ENCODE measurements around the gene DUSP9.

Gene DUSP9, protein sequence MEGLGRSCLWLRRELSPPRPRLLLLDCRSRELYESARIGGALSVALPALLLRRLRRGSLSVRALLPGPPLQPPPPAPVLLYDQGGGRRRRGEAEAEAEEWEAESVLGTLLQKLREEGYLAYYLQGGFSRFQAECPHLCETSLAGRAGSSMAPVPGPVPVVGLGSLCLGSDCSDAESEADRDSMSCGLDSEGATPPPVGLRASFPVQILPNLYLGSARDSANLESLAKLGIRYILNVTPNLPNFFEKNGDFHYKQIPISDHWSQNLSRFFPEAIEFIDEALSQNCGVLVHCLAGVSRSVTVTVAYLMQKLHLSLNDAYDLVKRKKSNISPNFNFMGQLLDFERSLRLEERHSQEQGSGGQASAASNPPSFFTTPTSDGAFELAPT

DNA sequence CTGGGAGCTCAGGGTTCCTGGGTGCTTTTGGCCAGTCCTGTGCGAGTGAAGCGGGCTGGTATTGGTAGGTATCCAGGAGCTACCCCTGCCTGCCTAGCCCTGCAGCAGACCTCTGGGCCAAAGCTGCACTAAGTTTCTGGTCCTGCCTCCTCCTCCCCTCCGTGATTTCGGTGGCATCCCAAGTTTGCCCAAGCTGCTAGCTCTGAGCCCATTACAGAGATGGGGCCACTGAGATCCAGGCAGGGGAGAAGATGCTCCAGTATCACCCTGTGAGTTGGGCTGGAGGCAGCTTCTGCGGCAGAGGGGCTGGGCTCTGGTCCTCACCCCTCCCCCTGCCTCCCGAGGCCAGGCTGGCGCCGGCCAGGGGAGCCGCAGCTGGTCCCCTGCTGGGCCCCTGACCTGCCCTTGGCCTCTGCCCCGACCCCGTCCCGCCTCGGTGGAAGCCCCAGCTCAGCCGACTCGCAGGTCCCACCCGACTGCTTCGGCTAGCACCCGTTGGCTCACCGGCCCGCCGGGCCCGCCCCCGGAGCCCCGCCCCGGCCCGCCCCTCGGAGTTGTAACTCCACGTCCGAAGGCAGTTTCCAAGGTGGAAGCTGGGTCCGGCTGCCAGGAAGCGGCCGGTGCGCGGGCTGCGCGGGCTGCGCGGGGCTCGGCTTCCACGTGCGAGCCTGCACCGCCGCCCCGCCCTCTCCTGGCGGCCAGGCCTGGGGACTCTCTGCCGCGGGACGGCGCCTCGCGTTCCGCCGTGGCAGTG is at the start of gene DUSP9:
Gene DUSP9, plus strand, starts transcription at position 584 of the 754 bp plus-strand sequence. CDS start 751 bp downstream, outside the sequence.
- Histone ChIP-seq H3K4me3 (ENCODE audit: low read length in 2 of 2) (no peak within 1 kb of the TSS), H3K9me3 (ENCODE audit: control insufficient read depth in 2 of 2, low read length in 2 of 2) (no peaks in the 10 kb centered on the region), H3K9ac (ENCODE audit: low read depth in 1 of 2, low read length in 2 of 2) (no peak within 1 kb of the TSS), H3K4me1 (ENCODE audit: control insufficient read depth in 2 of 2, insufficient read depth in 2 of 2, low read length in 2 of 2) (peaks cover 0 to 4% of the 10 kb centered on the region in 2 donors), H3K27ac (ENCODE audit: low read depth in 2 of 2, low read length in 2 of 2) (no peak within 1 kb of the TSS), H3K36me3 (ENCODE audit: control insufficient read depth in 2 of 2, insufficient read depth in 2 of 2, low read length in 2 of 2) (no peaks in the 10 kb centered on the region), H3K27me3 (ENCODE audit: control insufficient read depth in 2 of 2, insufficient read depth in 2 of 2, low read length in 2 of 2) (peaks cover 24 to 36% of the 10 kb centered on the region in 2 donors)

DNA sequence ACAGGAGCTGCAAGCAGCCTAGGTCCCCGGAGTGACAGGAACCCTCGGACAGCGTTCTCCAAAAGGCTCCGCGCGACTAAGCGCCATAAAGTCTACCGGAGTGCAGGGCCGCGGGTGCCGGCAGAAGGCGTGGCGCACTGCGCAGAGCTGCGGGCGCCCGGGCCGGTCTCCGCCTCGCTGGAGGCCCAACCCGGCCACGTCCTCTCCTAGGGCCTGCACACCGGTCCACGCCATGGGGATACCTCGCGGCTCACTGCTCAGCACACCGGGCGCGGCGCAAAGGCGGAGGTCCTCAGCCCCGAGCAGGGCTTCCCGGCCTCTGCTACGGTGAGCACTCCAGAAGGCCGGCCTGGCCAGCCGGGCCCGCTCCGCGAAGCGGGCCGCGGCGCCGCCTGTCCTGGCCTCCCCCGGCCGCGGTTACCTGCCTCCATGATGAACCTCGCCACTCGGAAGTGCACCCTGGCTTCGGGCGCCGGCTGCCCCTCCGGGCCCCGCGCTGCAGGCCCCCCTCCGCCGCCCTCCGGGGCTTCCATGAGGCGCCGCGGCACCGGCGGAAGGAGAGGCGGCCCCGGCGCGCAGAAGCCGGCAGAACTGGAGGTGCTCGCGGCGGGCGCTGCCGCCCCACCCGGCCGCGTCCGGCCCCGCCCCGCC is 48.3 kb upstream of the DUSP9 start, which contains the start of gene CCNQ:
Gene CCNQ, minus strand, starts transcription at position 599 of the 651 bp plus-strand sequence. Its CDS starts 66 bp downstream, at position 533.
- Histone ChIP-seq H3K36me3 (ENCODE audit: control insufficient read depth in 2 of 2, insufficient read depth in 2 of 2, low read length in 2 of 2) (peaks cover 0 to 3% of the 10 kb centered on the region in 2 donors), H3K27me3 (ENCODE audit: control insufficient read depth in 2 of 2, insufficient read depth in 2 of 2, low read length in 2 of 2) (peaks cover 2% of the 10 kb centered on the region in 2 donors), H3K9me3 (ENCODE audit: control insufficient read depth in 2 of 2, low read length in 2 of 2) (no peaks in the 10 kb centered on the region), H3K4me1 (ENCODE audit: control insufficient read depth in 2 of 2, insufficient read depth in 2 of 2, low read length in 2 of 2) (peaks cover 0 to 5% of the 10 kb centered on the region in 2 donors), H3K9ac (ENCODE audit: low read depth in 1 of 2, low read length in 2 of 2) (peak within 1 kb of the TSS; percentile 57 to 73), H3K4me3 (ENCODE audit: low read length in 2 of 2) (peak within 1 kb of the TSS; percentile 72 to 85), H3K27ac (ENCODE audit: low read depth in 2 of 2, low read length in 2 of 2) (peak within 1 kb of the TSS; percentile 45 to 65)

DNA sequence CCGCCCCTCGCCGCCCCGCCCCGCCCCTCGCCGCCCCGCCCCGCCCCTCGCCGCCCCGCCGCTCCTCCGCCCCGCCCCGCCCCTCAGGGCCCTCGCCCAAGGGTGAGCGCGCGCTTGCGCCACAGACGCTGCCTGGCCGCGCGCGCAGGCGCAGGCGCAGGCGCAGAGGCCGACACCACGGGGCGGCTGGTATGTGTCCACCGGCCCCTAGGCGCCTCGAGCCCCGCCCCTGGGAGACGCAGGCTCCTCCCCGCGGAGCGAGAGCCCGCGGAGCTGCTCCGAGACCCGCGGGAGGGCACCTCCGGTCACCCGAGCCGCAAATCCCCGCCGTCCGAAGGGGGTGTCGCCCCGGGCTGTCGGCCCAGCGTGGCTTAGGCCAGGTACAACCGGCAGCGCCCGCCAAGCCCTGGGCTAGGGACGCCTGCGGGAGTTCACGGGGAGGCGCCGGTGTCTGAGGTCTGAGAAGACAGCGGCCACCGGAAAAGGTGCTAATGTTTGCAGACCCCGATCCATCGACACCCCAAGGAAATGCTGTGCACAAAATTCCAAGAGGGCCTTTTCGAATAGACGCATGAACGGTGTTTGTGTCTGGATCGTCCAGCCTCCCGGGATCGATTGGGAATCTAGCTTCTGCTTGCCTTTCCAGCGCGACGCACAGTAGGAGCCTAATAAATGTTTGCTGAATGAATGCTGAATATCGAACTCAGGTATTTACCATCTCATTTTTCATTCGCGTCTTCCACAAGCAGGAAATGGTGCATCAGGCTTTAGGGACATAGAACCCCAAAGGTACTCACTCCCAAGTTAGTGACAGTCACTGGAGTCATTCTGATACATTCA is 47.6 kb upstream of the DUSP9 start:
- H3K4me1 ChIP-seq (ENCODE audit: control insufficient read depth in 2 of 2, insufficient read depth in 2 of 2, low read length in 2 of 2), result peaks cover 0 to 5% of the 10 kb centered on the region in 2 donors
- H3K9me3 ChIP-seq (ENCODE audit: control insufficient read depth in 2 of 2, low read length in 2 of 2), result no peaks in the 10 kb centered on the region
- no peaks in the 10 kb centered on the region for H3K36me3 ChIP-seq (ENCODE audit: control insufficient read depth in 2 of 2, insufficient read depth in 2 of 2, low read length in 2 of 2)
- peaks cover 2% of the 10 kb centered on the region in 2 donors for H3K27me3 ChIP-seq (ENCODE audit: control insufficient read depth in 2 of 2, insufficient read depth in 2 of 2, low read length in 2 of 2)
- peak overlapping the region; percentile 57 to 64 for H3K9ac ChIP-seq (ENCODE audit: low read depth in 1 of 2, low read length in 2 of 2)
- H3K4me3 ChIP-seq (ENCODE audit: low read length in 2 of 2), result peak overlapping the region; percentile 72 to 85
- H3K27ac ChIP-seq (ENCODE audit: low read depth in 2 of 2, low read length in 2 of 2), result peak overlapping the region; percentile 45 to 56

DNA sequence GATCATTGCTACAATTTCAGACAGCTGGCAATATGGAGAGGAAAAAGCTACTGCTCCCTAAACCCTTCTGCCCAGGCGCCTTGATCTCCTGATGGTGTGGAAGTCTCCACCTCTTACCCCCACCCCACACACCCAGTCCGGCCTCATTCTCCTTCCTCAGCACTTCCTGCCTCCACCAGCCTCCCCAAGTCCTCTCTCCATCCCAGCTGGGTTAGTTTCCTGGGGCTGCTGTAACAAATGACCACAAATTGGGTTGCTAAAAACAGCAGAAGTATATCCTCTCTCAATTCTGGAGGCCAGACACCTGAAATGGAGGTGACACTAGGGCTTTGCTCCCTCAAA is 47.0 kb upstream of the DUSP9 start:
- Histone ChIP-seq H3K9ac (ENCODE audit: low read depth in 1 of 2, low read length in 2 of 2) (peak overlapping the region; percentile 57 to 64), H3K27me3 (ENCODE audit: control insufficient read depth in 2 of 2, insufficient read depth in 2 of 2, low read length in 2 of 2) (peaks cover 2% of the 10 kb centered on the region in 2 donors), H3K9me3 (ENCODE audit: control insufficient read depth in 2 of 2, low read length in 2 of 2) (no peaks in the 10 kb centered on the region), H3K27ac (ENCODE audit: low read depth in 2 of 2, low read length in 2 of 2) (no peak overlapping the region), H3K36me3 (ENCODE audit: control insufficient read depth in 2 of 2, insufficient read depth in 2 of 2, low read length in 2 of 2) (no peaks in the 10 kb centered on the region), H3K4me1 (ENCODE audit: control insufficient read depth in 2 of 2, insufficient read depth in 2 of 2, low read length in 2 of 2) (peaks cover 0 to 5% of the 10 kb centered on the region in 2 donors), H3K4me3 (ENCODE audit: low read length in 2 of 2) (peak overlapping the region; percentile 72 to 85)

DNA sequence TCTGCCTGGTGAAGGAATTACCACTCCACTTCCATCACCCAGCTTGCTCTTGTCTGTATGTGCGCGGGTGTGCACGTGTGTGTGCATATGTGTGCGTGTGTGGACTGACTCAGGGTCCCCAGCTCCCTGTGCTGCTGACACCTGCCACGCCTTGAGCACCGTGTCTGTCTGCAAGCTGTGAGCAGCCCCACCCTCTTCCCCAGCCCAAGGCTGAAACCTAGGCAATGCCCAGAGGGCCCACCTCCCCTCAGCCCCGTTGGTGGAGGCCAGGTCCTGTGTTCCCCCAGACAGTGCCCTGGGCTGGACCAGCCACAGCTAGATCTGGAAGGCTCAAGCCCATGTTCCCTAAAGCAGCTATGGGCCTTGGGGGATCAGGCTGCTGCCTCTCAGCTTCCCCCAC is 46.1 kb upstream of the DUSP9 start:
- no peak overlapping the region for H3K9ac ChIP-seq (ENCODE audit: low read depth in 1 of 2, low read length in 2 of 2)

DNA sequence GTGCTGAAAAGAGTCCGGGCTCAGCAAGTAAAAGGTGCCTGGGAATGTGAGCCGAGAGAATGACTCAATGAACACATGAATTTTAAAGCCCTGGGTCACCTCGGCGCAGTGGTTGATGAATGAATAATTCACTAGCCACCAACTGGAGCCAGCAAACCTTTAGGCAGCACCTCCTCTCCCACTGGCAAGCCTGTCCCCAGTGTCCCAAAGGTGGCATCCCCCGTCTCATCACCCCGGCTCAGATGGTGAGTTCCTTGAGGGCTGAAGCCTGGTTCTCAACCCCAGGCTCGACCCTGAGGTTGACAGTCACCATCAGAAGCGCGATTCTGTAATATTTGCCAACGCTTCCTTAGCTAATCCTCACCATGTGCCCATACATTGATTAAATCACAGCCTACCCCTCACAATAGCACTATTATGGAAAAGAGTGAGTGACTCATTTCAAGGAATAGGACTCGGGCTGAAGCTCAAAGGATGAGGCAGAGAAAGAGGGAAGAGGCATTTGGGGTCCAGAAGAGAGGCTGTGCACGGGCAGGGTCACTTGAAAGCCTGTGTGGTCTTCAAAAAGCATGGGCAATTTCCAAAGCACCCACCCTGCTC is 45.4 kb upstream of the DUSP9 start:
- Histone ChIP-seq H3K27me3 (ENCODE audit: control insufficient read depth in 2 of 2, insufficient read depth in 2 of 2, low read length in 2 of 2) (peaks cover 2% of the 10 kb centered on the region in 2 donors), H3K9ac (ENCODE audit: low read depth in 1 of 2, low read length in 2 of 2) (no peak overlapping the region), H3K27ac (ENCODE audit: low read depth in 2 of 2, low read length in 2 of 2) (no peak overlapping the region), H3K4me1 (ENCODE audit: control insufficient read depth in 2 of 2, insufficient read depth in 2 of 2, low read length in 2 of 2) (peaks cover 0 to 5% of the 10 kb centered on the region in 2 donors), H3K36me3 (ENCODE audit: control insufficient read depth in 2 of 2, insufficient read depth in 2 of 2, low read length in 2 of 2) (no peaks in the 10 kb centered on the region), H3K4me3 (ENCODE audit: low read length in 2 of 2) (no peak overlapping the region), H3K9me3 (ENCODE audit: control insufficient read depth in 2 of 2, low read length in 2 of 2) (no peaks in the 10 kb centered on the region)

More for the DNA sequence above, 46.1 kb upstream of the DUSP9 start:
- Histone ChIP-seq H3K4me1 (ENCODE audit: control insufficient read depth in 2 of 2, insufficient read depth in 2 of 2, low read length in 2 of 2) (peaks cover 0 to 5% of the 10 kb centered on the region in 2 donors), H3K27me3 (ENCODE audit: control insufficient read depth in 2 of 2, insufficient read depth in 2 of 2, low read length in 2 of 2) (peaks cover 2% of the 10 kb centered on the region in 2 donors), H3K4me3 (ENCODE audit: low read length in 2 of 2) (no peak overlapping the region), H3K27ac (ENCODE audit: low read depth in 2 of 2, low read length in 2 of 2) (no peak overlapping the region), H3K9me3 (ENCODE audit: control insufficient read depth in 2 of 2, low read length in 2 of 2) (no peaks in the 10 kb centered on the region), H3K36me3 (ENCODE audit: control insufficient read depth in 2 of 2, insufficient read depth in 2 of 2, low read length in 2 of 2) (no peaks in the 10 kb centered on the region)

DNA sequence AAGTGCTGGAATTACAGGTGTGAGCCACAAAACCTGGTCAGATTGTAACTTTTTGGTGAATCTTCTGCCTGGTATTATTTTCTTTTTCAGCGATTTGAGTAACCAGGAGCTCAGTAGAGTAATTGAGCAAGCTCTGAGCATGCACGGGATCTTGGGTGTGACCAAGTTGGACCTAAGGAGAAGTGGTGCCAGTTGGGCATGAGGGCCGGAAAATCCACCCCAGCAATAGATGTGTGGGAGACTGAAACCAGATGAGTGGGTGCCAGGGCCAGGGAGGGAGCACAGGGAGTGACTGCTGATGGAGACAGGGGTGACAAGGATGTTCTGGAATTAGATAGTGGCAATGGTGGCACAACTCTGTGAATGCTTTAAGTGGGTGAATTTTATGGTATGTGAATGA is 44.4 kb upstream of the DUSP9 start:
- H3K27me3 ChIP-seq (ENCODE audit: control insufficient read depth in 2 of 2, insufficient read depth in 2 of 2, low read length in 2 of 2), result peaks cover 2% of the 10 kb centered on the region in 2 donors

DNA sequence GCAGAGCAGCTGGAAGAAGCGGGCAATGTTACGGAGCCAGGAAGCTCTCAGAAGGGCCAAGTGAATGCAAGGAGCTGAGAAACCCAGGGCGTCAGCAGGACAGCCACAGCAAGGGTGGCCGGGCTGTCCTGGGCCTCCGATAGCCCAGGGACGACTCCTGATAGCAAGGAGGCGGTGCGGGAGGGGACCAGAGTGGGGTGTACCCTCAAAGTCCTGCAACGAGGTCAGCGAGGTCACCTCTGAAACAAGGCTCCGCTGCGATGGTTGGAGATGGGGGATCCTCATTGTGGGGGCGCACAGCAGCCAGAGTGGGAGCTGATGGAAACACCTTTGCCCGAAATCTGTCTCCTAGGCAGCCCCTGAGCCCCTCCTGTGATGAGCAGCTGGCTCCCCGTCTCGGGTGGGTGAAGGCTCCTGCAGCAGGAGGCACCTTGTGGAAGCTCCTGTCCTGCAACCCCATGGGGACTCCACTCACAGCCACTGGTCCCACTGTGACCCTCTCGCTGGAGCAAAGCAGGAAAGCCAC is 43.8 kb upstream of the DUSP9 start:
- H3K9me3 ChIP-seq (ENCODE audit: control insufficient read depth in 2 of 2, low read length in 2 of 2), result no peaks in the 10 kb centered on the region
- H3K4me3 ChIP-seq (ENCODE audit: low read length in 2 of 2), result no peak overlapping the region
- no peak overlapping the region for H3K27ac ChIP-seq (ENCODE audit: low read depth in 2 of 2, low read length in 2 of 2)
- H3K36me3 ChIP-seq (ENCODE audit: control insufficient read depth in 2 of 2, insufficient read depth in 2 of 2, low read length in 2 of 2), result no peaks in the 10 kb centered on the region
- H3K27me3 ChIP-seq (ENCODE audit: control insufficient read depth in 2 of 2, insufficient read depth in 2 of 2, low read length in 2 of 2), result peaks cover 2% of the 10 kb centered on the region in 2 donors
- H3K9ac ChIP-seq (ENCODE audit: low read depth in 1 of 2, low read length in 2 of 2), result no peak overlapping the region
- H3K4me1 ChIP-seq (ENCODE audit: control insufficient read depth in 2 of 2, insufficient read depth in 2 of 2, low read length in 2 of 2), result peaks cover 0 to 4% of the 10 kb centered on the region in 2 donors

More for the DNA sequence above, 44.4 kb upstream of the DUSP9 start:
- Histone ChIP-seq H3K27ac (ENCODE audit: low read depth in 2 of 2, low read length in 2 of 2) (no peak overlapping the region), H3K4me1 (ENCODE audit: control insufficient read depth in 2 of 2, insufficient read depth in 2 of 2, low read length in 2 of 2) (peaks cover 0 to 5% of the 10 kb centered on the region in 2 donors), H3K9ac (ENCODE audit: low read depth in 1 of 2, low read length in 2 of 2) (no peak overlapping the region), H3K36me3 (ENCODE audit: control insufficient read depth in 2 of 2, insufficient read depth in 2 of 2, low read length in 2 of 2) (no peaks in the 10 kb centered on the region), H3K4me3 (ENCODE audit: low read length in 2 of 2) (no peak overlapping the region), H3K9me3 (ENCODE audit: control insufficient read depth in 2 of 2, low read length in 2 of 2) (no peaks in the 10 kb centered on the region)
